Stimulated activated CD8-positive, alpha-beta memory T cell treated with anti-CD3 and anti-CD28 coated beads, Interleukin-4, amount 100 ng/mL, for 48 hours (primary cell): ENCODE results near the gene NELFB.
A peak's percentile ranks its signal among the peaks of the same experiment; 100 is the strongest.

ENCODE experiments used
- DNase-seq: peaks from one replicate; pipeline ENCODE4 v3.0.0-alpha.2; 2020

NELFB gene

GRCh38 chr9:137269231-137269772 is 14.2 kb downstream of the NELFB start:
- no peak for DNase-seq

- no peak for DNase-seq
Observed at GRCh38 chr9:137270929-137271695, 16.0 kb downstream of the NELFB start.

DNA sequence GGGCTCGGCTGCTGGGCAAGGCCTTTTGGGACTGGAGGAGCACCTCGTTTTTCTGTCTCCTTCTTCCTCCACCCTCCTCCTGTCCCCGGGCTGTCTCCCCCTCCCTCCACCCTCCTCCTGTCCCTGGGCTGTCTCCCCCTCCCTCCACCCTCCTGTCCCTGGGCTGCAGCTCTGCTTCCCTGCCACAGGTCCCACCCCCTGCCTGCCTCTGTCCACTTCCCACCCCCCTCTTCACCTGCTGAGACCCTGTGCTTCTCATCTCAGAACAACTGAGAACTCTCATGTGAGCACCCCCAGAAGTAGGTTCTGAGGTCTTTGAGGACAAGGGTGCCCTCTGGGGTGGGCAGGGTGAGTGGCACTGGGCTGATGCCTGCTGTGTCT is 16.6 kb downstream of the NELFB start:
- DNase-seq = no peak

DNA sequence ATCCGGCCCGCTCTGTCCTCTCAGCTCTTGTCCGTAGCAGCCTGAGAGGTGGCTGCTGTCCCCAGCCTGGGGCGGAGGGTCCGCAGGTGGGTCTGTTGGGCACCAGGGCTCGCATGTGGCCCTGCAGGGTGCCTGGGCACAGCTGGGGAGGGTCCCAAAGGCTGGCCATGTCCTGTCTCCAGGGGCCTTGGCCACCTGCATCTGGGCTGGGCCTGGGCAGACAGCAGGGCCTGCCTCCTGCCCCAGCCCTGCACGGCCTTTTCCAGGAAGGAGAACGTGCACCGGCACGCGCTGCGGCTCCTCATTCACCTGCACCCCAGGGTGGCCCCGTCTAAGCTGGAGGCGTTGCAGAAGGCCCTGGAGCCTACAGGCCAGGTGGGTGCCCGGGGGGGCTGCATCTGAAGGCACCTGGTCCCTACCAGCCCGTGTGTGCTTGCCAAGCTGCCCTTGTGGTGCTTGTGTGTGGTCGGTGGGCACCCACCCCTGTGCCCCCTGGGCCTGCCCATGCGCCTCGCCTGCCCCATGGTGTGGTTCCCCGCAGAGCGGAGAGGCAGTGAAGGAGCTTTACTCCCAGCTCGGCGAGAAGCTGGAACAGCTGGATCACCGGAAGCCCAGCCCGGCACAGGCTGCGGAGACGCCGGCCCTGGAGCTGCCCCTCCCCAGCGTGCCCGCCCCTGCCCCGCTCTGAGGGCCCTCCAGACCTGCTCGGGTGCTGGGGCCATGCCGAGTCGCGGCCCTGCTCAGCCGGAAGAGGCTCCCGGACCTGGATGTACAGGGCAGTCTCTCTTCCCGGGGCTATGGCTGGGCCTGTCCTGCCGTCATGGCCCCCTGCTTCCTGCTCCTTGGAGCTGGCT is 17.3 kb downstream of the NELFB start:
- DNase-seq = no peak

DNA sequence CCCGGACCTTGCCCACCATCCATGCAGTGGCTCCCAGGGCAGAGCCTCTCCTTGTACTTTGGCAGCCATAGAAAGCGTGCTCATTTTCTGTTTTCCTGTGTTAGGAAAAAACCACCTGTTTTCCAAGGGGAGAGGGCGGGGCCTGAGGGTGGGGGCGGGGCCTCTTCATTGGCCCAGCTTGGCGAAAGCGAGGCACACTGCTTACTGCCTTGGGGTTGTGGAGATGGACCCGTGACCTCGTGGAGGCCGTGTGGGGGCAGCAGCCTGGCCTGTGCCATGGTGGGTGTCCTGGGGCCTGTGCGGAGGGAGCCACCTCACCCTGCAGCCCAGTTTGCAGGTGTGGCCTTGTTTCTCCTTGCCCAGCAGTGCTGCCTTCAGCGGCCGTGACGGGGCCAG is 18.0 kb downstream of the NELFB start:
- DNase-seq = no peak

GRCh38 chr9:137273611-137274320 is 18.6 kb downstream of the NELFB start:
- no peak for DNase-seq

DNA sequence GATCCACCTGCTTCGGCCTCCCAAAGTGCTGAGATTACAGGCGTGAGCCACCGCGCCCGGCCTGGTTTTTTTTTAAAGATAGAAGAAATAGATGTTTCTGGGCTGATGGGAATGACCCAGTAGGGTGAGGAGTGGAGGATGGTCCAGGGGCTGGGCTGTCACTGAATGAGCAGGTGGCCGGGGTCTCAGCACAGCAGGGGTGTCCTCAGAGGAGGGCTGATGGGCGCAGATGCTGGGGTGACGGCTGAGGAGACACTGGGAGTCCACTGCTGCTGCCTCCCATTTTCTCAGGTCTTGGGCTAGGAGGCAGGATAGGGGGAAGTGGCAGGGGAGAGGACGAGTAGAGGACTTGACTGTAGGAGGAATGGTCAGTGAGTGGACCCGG is 20.1 kb downstream of the NELFB start:
- no peak for DNase-seq

DNA sequence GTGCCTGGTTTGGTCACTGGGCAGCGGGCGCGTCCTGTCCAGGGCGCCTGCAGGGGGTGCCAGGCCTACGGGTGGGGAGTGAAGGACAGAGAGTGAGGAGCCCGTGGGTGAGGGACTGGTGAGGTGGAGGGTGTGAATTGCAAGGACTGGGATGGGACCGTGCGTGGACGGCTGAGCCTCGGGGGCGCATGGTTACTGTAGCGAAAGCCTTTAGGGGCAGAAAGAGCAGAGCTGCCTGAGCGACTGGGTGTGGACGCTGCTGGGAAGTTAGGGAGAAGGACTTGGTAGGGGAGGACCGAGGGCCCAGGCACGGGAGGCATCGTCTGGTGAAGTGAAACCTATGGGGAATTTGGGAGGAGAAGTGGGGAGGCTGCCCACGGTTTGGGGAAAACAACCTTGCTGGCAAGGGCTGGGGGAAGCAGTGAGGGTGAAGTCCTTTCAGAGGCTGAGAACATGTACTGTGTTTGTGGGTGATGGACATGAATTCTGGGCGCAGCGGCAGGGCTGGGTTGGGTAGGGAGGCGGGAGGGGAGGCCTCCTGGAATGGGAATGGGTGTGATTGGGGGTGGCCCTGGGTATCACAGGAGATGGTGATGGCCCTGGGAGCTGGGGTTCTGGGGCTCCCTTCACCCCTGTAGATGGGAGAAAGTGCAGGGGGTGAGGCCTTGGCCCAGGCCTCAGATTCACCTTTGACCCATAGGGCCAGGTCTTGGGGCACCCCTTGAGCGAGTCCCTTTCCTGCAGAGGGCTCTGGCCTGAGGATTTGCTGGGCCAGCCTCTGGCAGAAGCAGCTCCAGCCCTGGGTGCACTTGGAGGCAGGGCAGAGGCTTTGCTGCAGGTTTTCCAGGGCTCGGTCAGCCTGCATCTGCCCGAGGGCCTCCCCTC is 20.7 kb downstream of the NELFB start:
- no peak for DNase-seq

DNA sequence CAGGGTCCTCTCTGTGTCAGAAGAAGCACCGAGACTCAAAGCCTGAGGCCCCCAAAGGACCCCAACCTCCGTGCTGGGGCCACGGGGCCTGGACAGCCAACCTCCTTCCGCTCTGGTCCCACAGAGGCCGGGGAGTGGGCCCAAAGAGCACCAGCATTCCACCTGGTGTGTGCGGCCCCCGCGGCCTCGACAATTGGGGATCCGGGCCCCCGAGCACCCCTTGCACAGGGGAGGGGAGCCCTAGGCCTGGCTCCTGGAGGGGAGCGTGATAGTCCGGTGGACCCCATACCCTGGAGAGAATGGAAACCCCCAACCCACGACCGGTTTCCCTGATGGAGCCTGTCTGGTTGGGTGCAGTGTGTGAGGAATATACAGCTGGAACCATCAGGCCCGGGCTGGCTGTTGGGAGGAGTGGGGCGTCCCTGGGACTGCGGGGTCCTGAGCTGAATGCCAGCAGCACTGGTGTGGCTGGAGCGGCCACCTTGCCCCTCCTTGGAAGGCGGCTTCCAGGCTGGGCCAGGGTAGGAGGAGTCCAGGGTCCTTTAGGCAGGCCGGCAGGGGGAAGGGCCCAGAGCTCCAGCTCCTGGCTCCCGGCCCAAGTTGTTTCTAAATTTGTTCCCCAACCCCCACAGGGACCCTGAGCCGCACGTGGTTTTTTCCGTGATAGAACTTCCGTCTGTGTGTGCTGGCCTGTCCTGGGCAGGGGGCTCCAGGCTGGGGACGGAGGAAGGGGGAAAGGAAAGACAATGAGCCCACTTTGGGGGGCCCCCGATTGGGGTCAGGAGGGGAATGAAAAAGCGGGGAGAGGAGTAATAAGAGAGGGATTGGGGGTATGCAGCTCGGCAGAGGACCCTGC is 21.6 kb downstream of the NELFB start:
- DNase-seq = no peak

DNA sequence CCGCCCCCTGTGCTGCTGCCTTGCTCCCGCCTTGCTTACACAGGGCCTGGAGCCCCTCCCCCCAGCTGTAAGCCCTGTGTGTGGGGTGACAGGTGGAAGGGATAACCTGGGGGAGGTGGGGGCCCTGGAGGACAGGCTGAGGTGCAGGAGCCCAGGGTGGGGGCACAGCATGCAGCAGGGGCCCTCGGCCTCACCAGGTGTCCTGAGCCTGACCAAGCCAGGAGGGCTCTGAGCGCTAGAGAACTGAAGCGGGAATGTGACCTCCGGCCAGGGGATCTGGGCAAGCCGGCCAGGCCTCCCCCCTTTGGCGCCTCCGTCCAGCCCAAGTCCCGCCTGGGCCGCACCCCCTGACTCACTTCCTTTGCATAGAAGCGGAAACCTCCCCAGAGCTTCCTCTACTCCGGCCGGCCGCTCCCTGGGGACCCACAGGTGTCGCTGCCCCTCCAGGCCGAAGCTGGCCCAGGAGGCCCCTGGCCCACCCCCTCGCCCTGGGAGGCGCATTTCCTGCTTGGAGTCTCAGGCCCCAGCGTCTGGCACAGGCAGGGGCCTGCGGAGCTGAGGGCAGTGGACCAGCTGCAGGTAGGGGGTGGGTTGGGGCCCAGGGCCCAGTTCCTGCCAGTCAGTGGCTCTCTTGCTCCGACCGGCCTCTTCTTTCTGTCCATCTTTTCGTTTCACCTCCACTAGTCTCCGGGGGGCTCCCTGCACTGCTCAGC is 22.4 kb downstream of the NELFB start, which contains the start of gene TOR4A:
TSS of gene TOR4A (plus strand) at position 398 of the 713 bp plus-strand sequence. CDS start 964 bp downstream, outside the sequence.
- peak; percentile 68 for DNase-seq

GRCh38 chr9:137278061-137278701 is 23.1 kb downstream of the NELFB start:
- DNase-seq = no peak

GRCh38 chr9:137278721-137279711 is 23.9 kb downstream of the NELFB start:
- no peak for DNase-seq

- DNase-seq = no peak
Observed at GRCh38 chr9:137279741-137280473, 24.8 kb downstream of the NELFB start.

DNA sequence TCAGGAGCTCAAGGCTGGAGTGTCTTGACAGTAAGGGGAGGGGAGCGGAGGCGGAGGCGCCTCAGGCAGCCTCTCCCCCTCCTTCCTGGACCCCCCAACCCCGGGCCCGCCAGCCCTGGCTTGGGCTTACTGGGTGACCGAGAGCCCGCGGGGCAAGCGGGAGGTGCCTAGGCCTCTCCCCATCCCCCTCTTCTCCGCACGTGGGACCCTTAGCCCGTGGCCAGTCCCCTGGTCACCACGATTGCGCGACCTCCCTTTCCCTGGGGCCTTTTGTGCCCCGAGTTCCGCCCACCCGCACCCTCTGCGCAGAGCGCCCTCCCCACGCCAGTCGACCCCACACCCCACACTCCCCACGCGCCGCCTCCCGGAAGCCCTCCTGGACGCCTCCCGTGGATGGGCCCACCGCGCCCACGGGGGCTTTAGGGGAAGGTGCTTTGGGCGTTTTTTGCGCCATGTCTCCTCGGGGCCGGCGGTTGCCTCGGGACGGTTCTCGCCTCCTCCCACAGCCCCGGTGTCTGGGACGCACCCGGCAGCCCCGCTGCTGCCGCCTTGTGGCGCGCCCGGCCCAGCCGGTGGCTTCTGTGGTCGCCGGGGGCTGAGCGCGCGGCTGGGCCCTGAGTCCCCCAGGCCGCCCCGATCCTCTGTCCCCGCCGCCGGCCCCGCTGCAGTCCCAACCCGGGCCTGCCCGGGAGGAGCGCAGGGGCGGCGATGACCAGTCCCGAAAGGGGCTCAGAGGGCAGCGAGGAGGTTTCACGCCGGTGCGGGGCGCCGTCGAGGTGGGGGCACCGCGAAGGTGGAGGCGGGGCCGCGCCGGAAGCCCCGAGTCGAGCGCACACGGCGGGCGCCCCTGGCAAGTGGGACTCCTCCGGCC is 25.6 kb downstream of the NELFB start:
- no peak for DNase-seq

DNA sequence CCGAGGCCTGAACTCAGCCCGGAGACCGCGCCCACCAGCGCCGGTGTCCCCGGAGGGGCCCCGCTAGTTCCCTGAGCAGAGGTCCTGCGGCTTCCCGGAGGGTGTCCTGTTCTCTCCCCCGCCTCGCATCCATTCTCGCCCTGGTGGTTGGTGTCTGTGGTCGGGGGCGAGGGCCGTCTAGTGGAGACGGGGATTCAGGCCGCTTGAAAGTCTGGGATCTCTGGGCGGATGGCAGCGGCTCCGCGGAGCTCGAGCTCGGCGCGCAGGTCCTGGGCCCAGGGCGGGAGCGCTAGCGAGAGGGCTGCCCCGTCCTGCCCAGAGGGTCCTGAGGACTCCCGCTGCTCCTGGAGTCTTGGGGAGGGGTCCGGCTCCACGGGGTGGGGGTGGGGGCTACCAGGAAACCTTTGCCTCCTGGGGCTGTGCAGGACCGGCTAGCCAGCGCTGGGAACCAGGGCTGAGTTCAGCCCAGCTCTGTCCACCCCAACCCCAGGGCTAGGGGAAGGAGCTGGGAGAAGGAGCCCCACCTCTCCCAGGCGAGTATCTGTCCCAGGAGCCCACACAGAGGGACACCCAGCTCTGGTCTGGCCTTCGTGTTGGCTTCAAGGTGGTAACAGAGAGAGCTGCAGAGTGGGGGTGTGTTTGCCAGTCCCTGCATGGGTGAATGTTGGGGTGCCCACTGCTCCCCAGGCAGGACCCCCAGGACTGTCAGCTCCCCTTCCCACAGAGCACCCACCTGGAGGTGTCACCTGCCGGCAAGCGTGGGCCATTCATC is 26.4 kb downstream of the NELFB start:
- DNase-seq = no peak

DNA sequence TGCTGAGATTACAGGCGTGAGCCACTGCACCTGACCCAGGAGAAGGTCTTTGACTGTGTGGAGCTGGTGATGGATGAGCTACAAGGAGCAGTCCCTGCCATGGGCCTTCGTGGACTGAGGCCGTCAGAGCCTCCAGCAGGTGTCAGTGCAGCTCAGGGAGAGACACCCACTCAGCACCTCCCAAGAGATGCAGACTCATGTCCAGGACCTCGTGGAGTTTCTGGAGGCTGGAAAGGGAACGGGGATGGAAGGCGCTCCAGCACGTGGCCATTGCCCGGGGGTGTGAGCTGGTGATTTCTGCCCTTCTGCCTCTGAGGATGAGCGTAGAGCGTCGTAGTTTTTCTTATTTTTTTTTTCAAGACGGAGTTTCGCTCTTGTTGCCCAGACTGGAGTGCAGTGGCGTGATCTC is 31.9 kb downstream of the NELFB start:
- DNase-seq = peak; percentile 49
